DOHH2 (cell line): ENCODE data around the gene ABHD17C.

Experiments
- CTCF ChIP-seq: fragments of 200-600 bp; sonication (generic); IDR thresholded peaks from one replicate; pipeline ENCODE4 v1.5.1; 2014; ENCODE audit warnings: antibody characterized with exemption, mild to moderate bottlenecking, low read depth, low read length; ENCODE audit not compliant: poor library complexity, severe bottlenecking
- EZH2phosphoT487 ChIP-seq: fragments of 200-600 bp; sonication (generic); IDR thresholded peaks from 2 replicates; pipeline ENCODE4 v1.6.1; 2017; ENCODE audit warnings: borderline replicate concordance, mild to moderate bottlenecking, antibody characterized with exemption, low read length, moderate library complexity, mixed read lengths

GRCh38 chr15:80732818-80733217 lies 37.7 kb downstream of the ABHD17C start:
- TF ChIP-seq CTCF, result no peak
- TF ChIP-seq EZH2phosphoT487, result no peak
